ENCODE data around the gene WRAP53.

- TF ChIP-seq CTCF (conservative IDR thresholded peaks at IDR 0.05; ENCODE audit: low read length) (no peak), EZH2phosphoT487 (IDR thresholded peaks at IDR 0.05; ENCODE audit: borderline replicate concordance, low read depth, low read length) (no peak)
Observed at GRCh38 chr17:7701681-7702080, 13.4 kb downstream of the WRAP53 start.
